ENCODE data around the gene PDE9A. TPM values are rescaled to one million over a fixed set of nuclear protein-coding genes. Genes with fewer than 3 reads are reported as not detected.

PDE9A gene
- total RNA-seq, 1 experiment from 2014 or later = 44.8 TPM

- no peak for ATAC-seq
Measured at GRCh38 chr21:42683371-42684108, 30.1 kb downstream of the PDE9A start.

GRCh38 chr21:42684109-42684916 is 30.9 kb downstream of the PDE9A start:
- ChIA-PET CTCF (interaction anchor here (1.2 kb wide), 1 partner anchor 12 kb away, joined by 4 read pairs; no protein-coding TSS in a partner anchor), POLR2A (no interaction called here)
- Mint-ChIP-seq H3K36me3 (peaks cover 27% of the 10 kb centered on the region), H3K27ac (no peak overlapping the region; the same call in 1 of the 2 replicates), H3K4me3 (no peak overlapping the region), H3K27me3 (ENCODE audit: low read depth) (no peaks in the 10 kb centered on the region), H3K4me1 (peaks cover 4% of the 10 kb centered on the region), H3K9me3 (no peaks in the 10 kb centered on the region)
- TF ChIP-seq OVOL2 (CRISPR knock-in tag; IDR thresholded peaks at IDR 0.05; ENCODE audit: borderline replicate concordance) (no peak), RELA (CRISPR knock-in tag; IDR thresholded peaks at IDR 0.05; ENCODE audit: borderline replicate concordance) (no peak), ZNF121 (CRISPR knock-in tag; IDR thresholded peaks at IDR 0.05) (no peak), MXD4 (CRISPR knock-in tag; IDR thresholded peaks at IDR 0.05; ENCODE audit: borderline replicate concordance) (no peak), ZBTB21 (CRISPR knock-in tag; IDR thresholded peaks at IDR 0.05; ENCODE audit: borderline replicate concordance) (no peak), ZNF532 (CRISPR knock-in tag; IDR thresholded peaks at IDR 0.05; ENCODE audit: borderline replicate concordance) (no peak), IRF2 (CRISPR knock-in tag; IDR thresholded peaks at IDR 0.05; ENCODE audit: borderline replicate concordance, low read depth) (no peak), HMGA2 (CRISPR knock-in tag; IDR thresholded peaks at IDR 0.05) (no peak), ZNF423 (CRISPR knock-in tag; IDR thresholded peaks at IDR 0.05) (no peak), FOXK1 (CRISPR knock-in tag; IDR thresholded peaks at IDR 0.05) (no peak), CTCF (IDR thresholded peaks at IDR 0.05) (no peak), USF2 (CRISPR knock-in tag; IDR thresholded peaks at IDR 0.05) (no peak), FOXJ3 (CRISPR knock-in tag; IDR thresholded peaks at IDR 0.05; ENCODE audit: borderline replicate concordance) (no peak), E2F4 (CRISPR knock-in tag; IDR thresholded peaks at IDR 0.05; ENCODE audit: borderline replicate concordance, low read depth) (no peak)
- no peak for ATAC-seq
- DNase-seq (ENCODE audit: low spot score) = no peak

More at GRCh38 chr21:42683371-42684108, 30.1 kb downstream of the PDE9A start:
- CTCF ChIA-PET = interaction anchor here (1.2 kb wide), 1 partner anchor 31 kb away, joined by 3 read pairs; no protein-coding TSS in a partner anchor
- Mint-ChIP-seq H3K9me3 (no peaks in the 10 kb centered on the region), H3K4me3 (no peak overlapping the region), H3K27ac (no peak overlapping the region), H3K4me1 (peaks cover 4% of the 10 kb centered on the region), H3K36me3 (peaks cover 24% of the 10 kb centered on the region), H3K27me3 (ENCODE audit: low read depth) (no peaks in the 10 kb centered on the region)
- DNase-seq (ENCODE audit: low spot score) = no peak
- POLR2A ChIA-PET = no interaction called here
- no peak for TF ChIP-seq ZMAT4 (CRISPR knock-in tag; IDR thresholded peaks at IDR 0.05)
- no peak for TF ChIP-seq FOXP1 (CRISPR knock-in tag; IDR thresholded peaks at IDR 0.05; ENCODE audit: borderline replicate concordance)
- no peak for TF ChIP-seq ZBTB43 (CRISPR knock-in tag; IDR thresholded peaks at IDR 0.05)
- TF ChIP-seq ZNF232 (CRISPR knock-in tag; IDR thresholded peaks at IDR 0.05) = no peak

Data from WTC11 (cell line).